Fibroblast of the aortic adventitia (primary cell): Measurements from ENCODE around the gene TPD52L2. TPM values are rescaled to one million over a fixed set of nuclear protein-coding genes. Genes with fewer than 3 reads are reported as not detected.

Experiments used
- DNase-seq: peaks from one replicate; pipeline ENCODE4 v3.0.0-alpha.2; 2010; ENCODE audit warnings: low read depth
- H3K4me3 ChIP-seq: 2 replicates; pipeline ENCODE4 v1.5.1; 2011; ENCODE audit warnings: low read depth, mild to moderate bottlenecking, control low read depth, low read length, moderate library complexity
- total RNA-seq: library from RNA; depleted of rRNA; stranded (reverse); fragments of >200 nt; gene quantifications from 2 replicates; pipeline ENCODE4 v1.2.3, GENCODE V29; 2012; ENCODE audit warnings: low replicate concordance
- TF ChIP-seq, protein P1 (sequence below): IDR thresholded peaks from 2 replicates; pipeline ENCODE4 v1.5.1; 2011; ENCODE audit warnings: mild to moderate bottlenecking, low read length, control low read depth, inconsistent platforms; ENCODE audit not compliant: insufficient read depth

TPD52L2 gene
- total RNA-seq, 1 donor = 136 TPM

DNA sequence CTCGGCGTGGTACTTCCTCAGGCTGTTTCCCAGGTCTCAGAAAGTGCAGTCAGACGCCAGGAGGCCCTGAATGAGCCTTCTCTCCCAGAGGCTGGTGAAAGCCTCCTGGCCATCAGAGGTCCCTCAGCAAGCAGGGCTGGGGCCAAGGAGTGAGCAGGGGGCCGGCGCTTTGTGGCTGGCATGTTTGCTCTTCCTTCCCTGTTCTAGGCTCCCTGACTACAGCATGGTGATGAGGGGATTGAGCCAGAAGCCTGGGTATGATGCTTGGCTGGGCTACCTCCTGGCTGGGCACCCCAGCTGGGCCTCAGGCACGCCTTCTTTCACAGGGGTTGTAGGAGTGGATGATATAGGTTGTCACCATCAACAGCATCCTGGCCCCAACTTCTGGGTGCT, 18.1 kb downstream of the TPD52L2 start:
- no peak for DNase-seq
- H3K4me3 ChIP-seq = no peak overlapping the region
- TF ChIP-seq, protein P1, sequence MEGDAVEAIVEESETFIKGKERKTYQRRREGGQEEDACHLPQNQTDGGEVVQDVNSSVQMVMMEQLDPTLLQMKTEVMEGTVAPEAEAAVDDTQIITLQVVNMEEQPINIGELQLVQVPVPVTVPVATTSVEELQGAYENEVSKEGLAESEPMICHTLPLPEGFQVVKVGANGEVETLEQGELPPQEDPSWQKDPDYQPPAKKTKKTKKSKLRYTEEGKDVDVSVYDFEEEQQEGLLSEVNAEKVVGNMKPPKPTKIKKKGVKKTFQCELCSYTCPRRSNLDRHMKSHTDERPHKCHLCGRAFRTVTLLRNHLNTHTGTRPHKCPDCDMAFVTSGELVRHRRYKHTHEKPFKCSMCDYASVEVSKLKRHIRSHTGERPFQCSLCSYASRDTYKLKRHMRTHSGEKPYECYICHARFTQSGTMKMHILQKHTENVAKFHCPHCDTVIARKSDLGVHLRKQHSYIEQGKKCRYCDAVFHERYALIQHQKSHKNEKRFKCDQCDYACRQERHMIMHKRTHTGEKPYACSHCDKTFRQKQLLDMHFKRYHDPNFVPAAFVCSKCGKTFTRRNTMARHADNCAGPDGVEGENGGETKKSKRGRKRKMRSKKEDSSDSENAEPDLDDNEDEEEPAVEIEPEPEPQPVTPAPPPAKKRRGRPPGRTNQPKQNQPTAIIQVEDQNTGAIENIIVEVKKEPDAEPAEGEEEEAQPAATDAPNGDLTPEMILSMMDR = no peak

GRCh38 chr20:63884506-63885263, 19.6 kb downstream of the TPD52L2 start:
- DNase-seq = no peak
- no peak overlapping the region for H3K4me3 ChIP-seq
- TF ChIP-seq, protein P1 = no peak

GRCh38 chr20:63885264-63886053, 20.4 kb downstream of the TPD52L2 start:
- H3K4me3 ChIP-seq = no peak overlapping the region
- TF ChIP-seq, protein P1 = no peak
- DNase-seq = no peak

- H3K4me3 ChIP-seq = no peak overlapping the region
- DNase-seq = no peak
- TF ChIP-seq, protein P1 = no peak
Observed at GRCh38 chr20:63886054-63886419, 21.0 kb downstream of the TPD52L2 start.

GRCh38 chr20:63886921-63887320, 21.9 kb downstream of the TPD52L2 start:
- TF ChIP-seq, protein P1 = no peak
- no peak for DNase-seq
- no peak overlapping the region for H3K4me3 ChIP-seq

DNA sequence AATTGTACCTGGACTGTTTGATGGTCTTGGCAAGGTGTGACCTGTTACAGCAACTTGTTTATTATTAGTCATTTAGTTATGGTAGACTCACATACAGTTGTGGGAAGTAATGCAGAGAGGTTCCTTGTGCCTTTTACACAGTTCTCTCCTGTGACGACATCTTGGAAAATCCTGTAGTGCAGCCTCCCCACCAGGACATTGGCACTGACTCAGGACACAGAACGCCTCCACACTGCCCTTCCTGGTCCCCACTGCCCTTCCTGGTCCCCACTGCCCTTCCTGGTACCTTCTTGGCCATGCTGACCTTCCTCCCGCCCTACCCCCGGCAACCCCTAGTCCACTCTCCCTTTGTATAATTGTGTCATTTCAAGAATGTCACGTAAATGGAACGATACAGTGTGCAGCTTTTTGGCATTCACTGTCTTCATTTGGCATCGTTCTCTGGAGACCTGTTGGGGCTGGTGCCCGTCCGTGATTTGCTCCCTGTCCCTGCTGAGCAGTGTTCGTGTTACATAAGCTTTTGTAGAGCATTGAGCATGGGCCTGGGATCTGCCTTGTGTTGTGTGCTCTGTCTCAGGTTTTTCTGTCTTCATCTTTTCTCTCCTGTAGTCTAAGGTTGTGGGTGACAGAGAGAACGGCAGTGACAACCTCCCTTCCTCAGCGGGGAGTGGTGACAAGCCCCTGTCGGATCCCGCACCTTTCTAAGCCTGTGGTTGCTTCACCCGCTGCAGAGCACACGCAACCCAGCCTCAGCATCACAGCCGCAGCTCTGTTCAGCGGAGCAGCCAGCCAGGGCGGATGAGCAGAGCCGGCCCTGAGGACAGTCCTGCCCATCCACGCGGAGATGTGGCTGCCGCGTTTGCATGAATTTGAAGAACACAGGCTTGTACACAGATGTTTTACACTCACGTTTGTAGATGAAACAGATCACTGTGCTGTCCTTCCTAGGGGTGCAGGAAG, 24.5 kb downstream of the TPD52L2 start:
- TF ChIP-seq, protein P1 = no peak
- no peak overlapping the region for H3K4me3 ChIP-seq
- DNase-seq = no peak
